BLaER1 (cell line): Measurements from ENCODE around the gene TBXAS1.
A peak's percentile ranks its signal among the peaks of the same experiment; 100 is the strongest.

Experiments used
- H3K27ac ChIP-seq: shearing (Covaris generic); formaldehyde crosslinking; 2 replicates; pipeline ENCODE4 v1.8.1; 2022
- H3K27me3 ChIP-seq: shearing (Covaris generic); formaldehyde crosslinking; 2 replicates; pipeline ENCODE4 v1.8.1; 2022
- H3K36me3 ChIP-seq: shearing (Covaris generic); formaldehyde crosslinking; 2 replicates; pipeline ENCODE4 v1.8.1; 2022
- H3K4me1 ChIP-seq: shearing (Covaris generic); formaldehyde crosslinking; 2 replicates; pipeline ENCODE4 v1.8.1; 2022
- H3K4me2 ChIP-seq: shearing (Covaris generic); formaldehyde crosslinking; 2 replicates; pipeline ENCODE4 v1.8.1; 2022
- H3K4me3 ChIP-seq: shearing (Covaris generic); formaldehyde crosslinking; 2 replicates; pipeline ENCODE4 v1.8.1; 2022
- H3K9ac ChIP-seq: shearing (Covaris generic); formaldehyde crosslinking; 2 replicates; pipeline ENCODE4 v1.8.1; 2022
- H3K9me3 ChIP-seq: shearing (Covaris generic); formaldehyde crosslinking; 2 replicates; pipeline ENCODE4 v1.8.1; 2022
- H4K20me1 ChIP-seq: shearing (Covaris generic); formaldehyde crosslinking; 2 replicates; pipeline ENCODE4 v1.8.1; 2022
- Cebpa-rat ChIP-seq: shearing (Covaris generic); IDR thresholded peaks from 2 replicates; pipeline ENCODE4 v1.8.1; 2022

The TBXAS1 gene

DNA sequence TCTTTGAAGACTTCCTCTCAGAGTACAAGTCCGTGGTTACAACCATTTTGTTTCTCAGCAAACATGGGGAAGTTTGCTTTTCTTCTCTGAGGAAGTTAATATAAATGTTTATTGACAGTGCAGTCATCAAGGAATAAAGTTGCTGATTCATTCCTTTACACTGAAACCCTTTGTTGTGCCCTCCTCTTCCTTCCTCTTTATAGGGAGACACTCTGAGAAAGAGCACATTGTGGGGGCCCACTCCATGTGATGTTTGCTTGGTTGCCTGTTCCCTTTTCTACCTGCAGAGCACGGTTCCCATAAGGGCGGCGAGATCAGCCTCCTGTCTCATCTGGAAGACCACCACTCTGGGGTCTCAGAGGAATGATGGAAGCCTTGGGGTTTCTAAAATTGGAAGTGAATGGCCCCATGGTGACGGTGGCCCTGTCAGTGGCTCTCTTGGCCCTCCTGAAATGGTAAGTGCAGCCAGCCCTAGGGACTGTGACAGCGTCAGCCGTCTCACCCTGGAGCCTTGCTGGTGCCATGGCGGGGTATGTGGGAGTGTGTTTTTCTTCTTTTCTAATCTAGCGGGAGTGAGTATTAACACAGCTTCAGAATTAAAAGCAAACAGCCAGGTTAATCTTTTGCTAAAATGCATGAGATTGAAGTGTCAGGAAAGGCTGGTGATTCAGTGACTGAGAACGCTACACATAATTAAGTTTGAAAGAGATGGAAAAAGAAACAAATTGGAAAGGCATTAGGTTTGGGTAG, at the start of gene TBXAS1:
Gene TBXAS1 (plus strand): TSS at position 240 of the 750 bp plus-strand sequence. CDS start 127 bp downstream, at position 367.
- no peaks in the 10 kb centered on the region for H3K36me3 ChIP-seq
- no peak within 1 kb of the TSS for H3K4me3 ChIP-seq
- peaks cover 14% of the 10 kb centered on the region for H3K4me1 ChIP-seq
- H3K9me3 ChIP-seq = peaks cover 7% of the 10 kb centered on the region
- H3K27ac ChIP-seq = no peak within 1 kb of the TSS
- no peak for TF ChIP-seq Cebpa-rat
- no peak within 1 kb of the TSS for H3K9ac ChIP-seq
- peak within 1 kb of the TSS; percentile 71 for H3K4me2 ChIP-seq
- no peaks in the 10 kb centered on the region for H4K20me1 ChIP-seq
- no peaks in the 10 kb centered on the region for H3K27me3 ChIP-seq

- no peak overlapping the region for H3K27ac ChIP-seq
- H3K4me3 ChIP-seq = no peak overlapping the region
- H4K20me1 ChIP-seq = no peaks in the 10 kb centered on the region
- TF ChIP-seq Cebpa-rat = no peak
- H3K9me3 ChIP-seq = no peaks in the 10 kb centered on the region
- H3K4me1 ChIP-seq = peaks cover 16% of the 10 kb centered on the region
- H3K36me3 ChIP-seq = no peaks in the 10 kb centered on the region
- H3K9ac ChIP-seq = no peak overlapping the region
- no peaks in the 10 kb centered on the region for H3K27me3 ChIP-seq
- H3K4me2 ChIP-seq = no peak overlapping the region
Observed at GRCh38 chr7:139782932-139783331, 46.1 kb upstream of the TBXAS1 start.

DNA sequence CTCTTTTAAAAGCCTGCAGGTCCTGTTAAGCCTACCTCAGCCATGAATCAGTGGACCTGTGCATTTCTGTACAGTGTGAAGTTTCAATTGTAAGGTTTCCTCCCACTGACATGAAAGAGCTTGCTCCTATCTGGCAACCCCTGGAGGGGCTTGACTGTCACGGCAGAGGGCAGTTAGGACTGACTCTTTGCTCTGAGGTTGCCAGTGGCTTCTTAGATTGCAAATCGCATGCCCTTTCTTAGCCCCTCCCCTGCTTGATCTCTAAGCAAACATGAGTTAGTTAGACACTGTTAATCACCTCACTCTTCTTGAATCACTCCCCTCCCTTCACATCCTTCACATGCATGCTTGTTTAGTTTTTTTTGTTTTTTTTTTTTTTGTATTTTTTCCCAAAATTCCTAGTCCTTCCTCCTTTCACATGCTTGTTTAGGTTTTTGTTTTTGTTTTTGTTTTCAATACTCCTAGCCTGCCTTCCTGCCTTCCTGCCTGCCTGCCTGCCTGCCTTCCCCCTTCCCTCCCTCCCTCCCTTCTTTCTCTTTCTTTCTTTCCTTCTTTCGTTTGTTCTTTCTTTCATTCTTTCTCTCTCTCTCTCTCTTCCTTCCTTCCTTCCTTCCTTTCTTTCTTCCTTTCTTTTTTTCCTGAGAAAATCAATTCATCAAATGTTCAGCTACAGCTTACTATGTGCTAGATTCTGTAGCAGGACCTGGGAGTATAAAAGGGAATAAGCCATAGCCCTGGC, 45.2 kb upstream of the TBXAS1 start:
- no peak overlapping the region for H3K9ac ChIP-seq
- H3K9me3 ChIP-seq = no peaks in the 10 kb centered on the region
- H3K36me3 ChIP-seq = no peaks in the 10 kb centered on the region
- peaks cover 12% of the 10 kb centered on the region for H3K4me1 ChIP-seq
- no peaks in the 10 kb centered on the region for H4K20me1 ChIP-seq
- H3K27ac ChIP-seq = no peak overlapping the region
- TF ChIP-seq Cebpa-rat = no peak
- H3K27me3 ChIP-seq = no peaks in the 10 kb centered on the region
- no peak overlapping the region for H3K4me2 ChIP-seq
- H3K4me3 ChIP-seq = no peak overlapping the region

DNA sequence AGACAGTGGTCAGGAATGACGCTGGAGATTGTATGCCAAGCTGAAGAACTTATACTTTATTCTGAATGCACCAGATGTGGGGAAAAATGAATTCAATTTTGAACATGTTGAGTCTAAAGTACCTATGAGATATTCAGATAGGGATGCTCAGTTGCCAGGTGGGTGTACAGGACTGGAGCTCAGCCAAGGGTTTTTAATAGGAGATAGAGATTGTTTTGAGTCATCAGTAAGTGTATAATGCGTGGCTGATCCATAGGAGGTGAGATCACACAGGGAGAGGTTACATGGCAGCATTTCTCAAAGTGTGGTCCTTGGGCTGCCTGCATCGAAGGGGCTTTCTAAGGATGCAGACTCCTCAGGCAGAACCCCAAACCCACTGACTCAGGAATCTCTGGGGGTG, 44.4 kb upstream of the TBXAS1 start:
- no peaks in the 10 kb centered on the region for H3K27me3 ChIP-seq

DNA sequence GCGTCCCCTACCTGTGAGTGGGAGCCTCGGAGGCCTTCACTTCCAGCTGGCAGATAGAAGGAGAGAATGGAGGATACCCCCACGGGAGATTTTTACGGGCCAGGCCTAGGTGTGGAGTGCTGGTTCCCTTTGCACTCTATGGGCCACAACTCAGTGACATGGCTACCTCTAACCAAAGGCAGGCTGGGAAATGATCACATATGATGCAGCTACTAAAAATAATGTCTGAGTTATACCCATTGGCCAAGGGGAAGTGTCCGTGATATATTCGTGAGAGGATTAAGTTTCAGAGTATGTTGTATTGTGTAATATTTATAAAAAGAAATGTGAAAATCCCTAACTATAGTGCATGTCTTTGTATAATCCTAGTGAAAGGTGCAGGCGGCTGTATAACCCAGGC, 37.7 kb upstream of the TBXAS1 start:
- Histone ChIP-seq H3K27ac (no peak overlapping the region), H3K36me3 (no peaks in the 10 kb centered on the region), H3K9ac (no peak overlapping the region), H4K20me1 (no peaks in the 10 kb centered on the region), H3K27me3 (no peaks in the 10 kb centered on the region), H3K9me3 (peaks cover 4% of the 10 kb centered on the region), H3K4me1 (no peaks in the 10 kb centered on the region), H3K4me3 (no peak overlapping the region), H3K4me2 (no peak overlapping the region)
- TF ChIP-seq Cebpa-rat = no peak; the same call in 1 of the 2 replicates

More for the DNA sequence above, 44.4 kb upstream of the TBXAS1 start:
- no peaks in the 10 kb centered on the region for H3K36me3 ChIP-seq
- H3K9me3 ChIP-seq = no peaks in the 10 kb centered on the region
- no peak overlapping the region for H3K9ac ChIP-seq
- H4K20me1 ChIP-seq = no peaks in the 10 kb centered on the region
- H3K4me2 ChIP-seq = no peak overlapping the region
- H3K4me3 ChIP-seq = no peak overlapping the region
- peaks cover 4% of the 10 kb centered on the region; the same call in 1 of the 2 replicates for H3K4me1 ChIP-seq
- no peak for TF ChIP-seq Cebpa-rat
- H3K27ac ChIP-seq = no peak overlapping the region

- no peak for TF ChIP-seq Cebpa-rat
- Histone ChIP-seq H3K27ac (no peak overlapping the region), H3K4me2 (no peak overlapping the region)
Observed at GRCh38 chr7:139797607-139798006, 31.5 kb upstream of the TBXAS1 start.

DNA sequence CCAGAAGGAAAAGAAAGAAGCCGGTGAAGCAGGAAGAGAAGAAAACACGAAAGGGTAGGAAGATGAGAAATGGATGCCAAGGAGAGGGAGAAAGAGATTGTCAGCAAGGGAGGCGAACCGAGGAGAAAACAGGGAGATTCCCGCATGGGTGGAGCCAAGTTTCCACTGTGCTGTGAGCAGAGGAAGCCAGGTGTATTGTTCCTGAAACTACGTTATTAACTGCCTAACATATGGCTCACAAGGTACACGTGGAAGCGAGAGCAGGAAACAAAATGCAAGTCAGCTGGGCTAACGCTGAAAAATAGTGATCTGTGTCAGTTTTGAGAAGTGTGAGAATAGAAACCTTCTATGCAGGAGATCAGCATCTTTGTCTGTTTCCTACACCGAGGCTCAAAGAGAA, 30.8 kb upstream of the TBXAS1 start:
- no peak for TF ChIP-seq Cebpa-rat

More at GRCh38 chr7:139797607-139798006, 31.5 kb upstream of the TBXAS1 start:
- no peaks in the 10 kb centered on the region for H3K36me3 ChIP-seq
- H3K27me3 ChIP-seq = no peaks in the 10 kb centered on the region
- no peak overlapping the region for H3K9ac ChIP-seq
- no peaks in the 10 kb centered on the region; the same call in 1 of the 2 replicates for H3K4me1 ChIP-seq
- H3K9me3 ChIP-seq = peaks cover 8% of the 10 kb centered on the region
- H4K20me1 ChIP-seq = no peaks in the 10 kb centered on the region
- H3K4me3 ChIP-seq = no peak overlapping the region

GRCh38 chr7:139798892-139799291, 30.2 kb upstream of the TBXAS1 start:
- Histone ChIP-seq H4K20me1 (no peaks in the 10 kb centered on the region), H3K4me2 (no peak overlapping the region), H3K9ac (no peak overlapping the region), H3K36me3 (peaks cover 5% of the 10 kb centered on the region; the same call in 1 of the 2 replicates), H3K27ac (no peak overlapping the region), H3K4me3 (no peak overlapping the region), H3K9me3 (peaks cover 21% of the 10 kb centered on the region), H3K4me1 (no peaks in the 10 kb centered on the region; the same call in 1 of the 2 replicates), H3K27me3 (no peaks in the 10 kb centered on the region)
- TF ChIP-seq Cebpa-rat = no peak

More for the DNA sequence above, 30.8 kb upstream of the TBXAS1 start:
- no peak overlapping the region for H3K9ac ChIP-seq
- H3K4me2 ChIP-seq = no peak overlapping the region
- H3K4me1 ChIP-seq = no peaks in the 10 kb centered on the region; the same call in 1 of the 2 replicates
- H3K27me3 ChIP-seq = no peaks in the 10 kb centered on the region
- H3K36me3 ChIP-seq = no peaks in the 10 kb centered on the region; the same call in 1 of the 2 replicates
- H3K9me3 ChIP-seq = peaks cover 14% of the 10 kb centered on the region
- H3K27ac ChIP-seq = no peak overlapping the region
- no peak overlapping the region for H3K4me3 ChIP-seq
- H4K20me1 ChIP-seq = no peaks in the 10 kb centered on the region

- Histone ChIP-seq H3K4me1 (no peaks in the 10 kb centered on the region; the same call in 1 of the 2 replicates), H3K9me3 (peaks cover 28% of the 10 kb centered on the region)
- no peak for TF ChIP-seq Cebpa-rat
Observed at GRCh38 chr7:139799586-139799985, 29.5 kb upstream of the TBXAS1 start.

GRCh38 chr7:139804571-139804970, 24.5 kb upstream of the TBXAS1 start:
- no peak overlapping the region for H3K27ac ChIP-seq
- no peaks in the 10 kb centered on the region for H3K27me3 ChIP-seq
- no peak overlapping the region for H3K4me2 ChIP-seq
- no peak for TF ChIP-seq Cebpa-rat
- no peaks in the 10 kb centered on the region; the same call in 1 of the 2 replicates for H3K4me1 ChIP-seq
- peaks cover 6% of the 10 kb centered on the region; the same call in 1 of the 2 replicates for H3K36me3 ChIP-seq
- H3K9ac ChIP-seq = no peak overlapping the region
- H3K4me3 ChIP-seq = no peak overlapping the region
- H3K9me3 ChIP-seq = peaks cover 38% of the 10 kb centered on the region
- no peaks in the 10 kb centered on the region for H4K20me1 ChIP-seq

More at GRCh38 chr7:139799586-139799985, 29.5 kb upstream of the TBXAS1 start:
- Histone ChIP-seq H3K36me3 (peaks cover 6% of the 10 kb centered on the region; the same call in 1 of the 2 replicates), H3K27ac (no peak overlapping the region), H3K9ac (no peak overlapping the region), H3K4me3 (no peak overlapping the region), H3K27me3 (no peaks in the 10 kb centered on the region), H4K20me1 (no peaks in the 10 kb centered on the region), H3K4me2 (peak overlapping the region; percentile 18; the same call in 1 of the 2 replicates)
